Right lobe of liver (tissue), 6 donors: Measurements from ENCODE around the gene TBCEL. TPM values are rescaled to one million over a fixed set of nuclear protein-coding genes. Genes with fewer than 3 reads are reported as not detected.

Experiments used
- ATAC-seq, 4 donors: fragments of 200-7000 bp; cut with Tn5 transposase; one replicate each; pipeline ENCODE4 v1.9.1; 2020; ENCODE audit warnings: mild to moderate bottlenecking in 4 of 4, moderate library complexity in 4 of 4
- DNase-seq, 3 donors: peaks; one replicate each; pipeline ENCODE4 v3.0.0-alpha.2; 2020
- H3K27ac ChIP-seq, 3 donors: fragments of 200-600 bp; one replicate each; pipeline ENCODE4 v1.8.0; 2022
- H3K27me3 ChIP-seq, 2 donors: fragments of 200-600 bp; one replicate each; pipeline ENCODE4 v1.8.0; 2022
- H3K36me3 ChIP-seq, 4 donors: fragments of 200-600 bp; sonication (generic) in 1 of 4; one replicate each; pipeline versions ENCODE4 v1.5.1 to v1.8.0; 2017 to 2022; ENCODE audit warnings: control low read depth in 1 of 4
- H3K4me1 ChIP-seq, 4 donors: fragments of 200-600 bp; sonication (generic) in 1 of 4; one replicate each; pipeline versions ENCODE4 v1.5.1 to v1.8.0; 2017 to 2022; ENCODE audit warnings: control low read depth in 1 of 4
- H3K4me3 ChIP-seq, 3 donors: fragments of 200-600 bp; one replicate each; pipeline ENCODE4 v1.8.0; 2022
- H3K9me3 ChIP-seq, 4 donors: fragments of 200-600 bp; sonication (generic) in 1 of 4; one replicate each; pipeline versions ENCODE4 v1.5.1 to v1.8.0; 2017 to 2022; ENCODE audit warnings: control low read depth in 1 of 4
- CTCF ChIP-seq, 4 donors: fragments of 200-600 bp in 3 of 4; fragments of 450-650 bp in 1 of 4; IDR thresholded peaks; one replicate each; pipeline versions ENCODE4 v1.5.1 to v1.8.0; 2016 to 2022; ENCODE audit warnings: antibody characterized with exemption in 4 of 4, mild to moderate bottlenecking in 2 of 4
- POLR2A ChIP-seq: fragments of 450-650 bp; IDR thresholded peaks from one replicate; pipeline ENCODE4 v1.6.1; 2017; ENCODE audit warnings: antibody characterized with exemption, mild to moderate bottlenecking
- WGBS: methylation state at CpG from one replicate; pipeline ENCODE4 v1.1.6; 2018; ENCODE audit warnings: low coverage, low lambda C conversion rate; ENCODE audit not compliant: insufficient coverage; ENCODE audit errors: missing lambda C conversion rate; 5-methylcytosine and 5-hydroxymethylcytosine counted together
- intact Hi-C, 2 donors: fragments of 100-400 bp; cut with DNase I; formaldehyde crosslinking; loops; one replicate each; pipeline versions ENCODE4 v1.11.2 to v1.14.1; 2022
- total RNA-seq, 6 experiments: library from RNA; depleted of rRNA in 2 of 6; stranded (reverse); fragments of >200 nt in 2 of 6; fragmentation: NEBNext Ultra II Directional in 3 of 6; extraction: Animal tissue kit (Norgen Biotek cat#: 25700) in 3 of 6; gene quantifications; one replicate each; pipeline versions ENCODE4 v1.1.0 to v1.2.4, GENCODE V29; 2016 to 2023
- donor health status: DM: no; HTN: yes; CAD: no.
- donor health status: DM: no; HTN: no; CAD: no.
- donor health status: DM: no; HTN: no; CAD: no.
- donor health status: DM: no; HTN: yes; CAD: no.
- donor health status: DM: no; HTN: yes; CAD: no.

Gene TBCEL
- total RNA-seq, 6 experiments from 2014 or later: 9.6 to 37.9 (median 17.8) TPM

- no peak for TF ChIP-seq CTCF (IDR thresholded peaks at IDR 0.05)
- no peak for TF ChIP-seq POLR2A
- no peak overlapping the region for H3K27ac ChIP-seq
- DNase-seq (no peak), ATAC-seq (peak in 3 of 4 donors; percentile 42 to 58 (median 46))
- no peaks in the 10 kb centered on the region for H3K27me3 ChIP-seq
- no peaks in the 10 kb centered on the region for H3K4me1 ChIP-seq
- no peak overlapping the region for H3K4me3 ChIP-seq
- H3K9me3 ChIP-seq: no peaks in the 10 kb centered on the region
- WGBS: 38% methylated on average over 1 of the region's 1 CpG
- intact Hi-C loops: no loop called here
- no peaks in the 10 kb centered on the region for H3K36me3 ChIP-seq
Measured at GRCh38 chr11:120994091-120994859, 29.6 kb upstream of the TBCEL start.

GRCh38 chr11:120995184-120995583 is 28.7 kb upstream of the TBCEL start:
- no peaks in the 10 kb centered on the region for H3K4me1 ChIP-seq
- DNase-seq: no peak
- H3K4me3 ChIP-seq: no peak overlapping the region
- H3K36me3 ChIP-seq: no peaks in the 10 kb centered on the region
- TF ChIP-seq CTCF (IDR thresholded peaks at IDR 0.05) (no peak), POLR2A (no peak)
- intact Hi-C loops: no loop called here
- 86% methylated on average over 2 of the region's 2 CpGs for WGBS
- no peak overlapping the region for H3K27ac ChIP-seq
- H3K27me3 ChIP-seq: no peaks in the 10 kb centered on the region
- no peaks in the 10 kb centered on the region for H3K9me3 ChIP-seq
- no peak for ATAC-seq

GRCh38 chr11:120996973-120997372 is 26.9 kb upstream of the TBCEL start:
- Histone ChIP-seq H3K27me3 (no peaks in the 10 kb centered on the region), H3K9me3 (no peaks in the 10 kb centered on the region), H3K4me1 (no peaks in the 10 kb centered on the region), H3K36me3 (no peaks in the 10 kb centered on the region), H3K4me3 (no peak overlapping the region), H3K27ac (no peak overlapping the region)
- intact Hi-C loops: no loop called here
- ATAC-seq (no peak), DNase-seq (no peak)
- no peak for TF ChIP-seq CTCF (IDR thresholded peaks at IDR 0.05)
- TF ChIP-seq POLR2A: no peak
- 76% methylated on average over 2 of the region's 5 CpGs for WGBS

GRCh38 chr11:120998581-120998980 is 25.3 kb upstream of the TBCEL start:
- Histone ChIP-seq H3K4me1 (no peaks in the 10 kb centered on the region), H3K9me3 (no peaks in the 10 kb centered on the region), H3K27ac (no peak overlapping the region), H3K36me3 (no peaks in the 10 kb centered on the region), H3K4me3 (no peak overlapping the region), H3K27me3 (no peaks in the 10 kb centered on the region)
- DNase-seq (no peak), ATAC-seq (no peak)
- intact Hi-C loops: no loop called here
- no peak for TF ChIP-seq CTCF (IDR thresholded peaks at IDR 0.05)
- no CpG with 5 or more reads among the region's 1 CpG for WGBS
